Measurements from ENCODE around the gene SUSD1.
"Not testable (repeated sequence)": the region's sequence is repeated elsewhere in the genome, so short reads cannot be mapped to it uniquely, and the experiment has no call there.

SUSD1 gene

GRCh38 chr9:112103405-112103804 is 71.7 kb downstream of the SUSD1 start:
- no peak for DNase-seq (ENCODE audit: low read depth in 1 of 2, low spot score in 1 of 2)

- peak; percentile 37 to 72 for DNase-seq (ENCODE audit: low read depth in 1 of 2, low spot score in 1 of 2)
Observed at GRCh38 chr9:112097712-112098688, 77.1 kb downstream of the SUSD1 start.

GRCh38 chr9:112094948-112095681 is 80.0 kb downstream of the SUSD1 start:
- no peak for DNase-seq (ENCODE audit: low read depth in 1 of 2, low spot score in 1 of 2)

- no peak for DNase-seq (ENCODE audit: low read depth in 1 of 2, low spot score in 1 of 2)
Observed at GRCh38 chr9:112094241-112094640, 80.9 kb downstream of the SUSD1 start.

GRCh38 chr9:112093870-112094216 is 81.3 kb downstream of the SUSD1 start:
- DNase-seq (ENCODE audit: low read depth in 1 of 2, low spot score in 1 of 2) = no peak

GRCh38 chr9:112093147-112093869 is 81.8 kb downstream of the SUSD1 start:
- no peak for DNase-seq (ENCODE audit: low read depth in 1 of 2, low spot score in 1 of 2)

GRCh38 chr9:112091810-112092209 is 83.3 kb downstream of the SUSD1 start:
- no peak for DNase-seq (ENCODE audit: low read depth in 1 of 2, low spot score in 1 of 2)

GRCh38 chr9:112087506-112087905 is 87.6 kb downstream of the SUSD1 start:
- no peak for DNase-seq (ENCODE audit: low read depth in 1 of 2, low spot score in 1 of 2)

GRCh38 chr9:112086627-112087026 is 88.5 kb downstream of the SUSD1 start:
- DNase-seq (ENCODE audit: low read depth in 1 of 2, low spot score in 1 of 2) = no peak

GRCh38 chr9:112084907-112085306 is 90.2 kb downstream of the SUSD1 start:
- DNase-seq (ENCODE audit: low read depth in 1 of 2, low spot score in 1 of 2) = no peak

- DNase-seq (ENCODE audit: low read depth in 1 of 2, low spot score in 1 of 2) = no peak
Observed at GRCh38 chr9:112084334-112084733, 90.8 kb downstream of the SUSD1 start.

GRCh38 chr9:112081918-112082729 is 93.0 kb downstream of the SUSD1 start:
- DNase-seq (ENCODE audit: low read depth in 1 of 2, low spot score in 1 of 2) = no peak

GRCh38 chr9:112080831-112081542 is 94.1 kb downstream of the SUSD1 start:
- DNase-seq (ENCODE audit: low read depth in 1 of 2, low spot score in 1 of 2) = no peak

- no peak for DNase-seq (ENCODE audit: low read depth in 1 of 2, low spot score in 1 of 2)
Observed at GRCh38 chr9:112078432-112078831, 96.7 kb downstream of the SUSD1 start.

- DNase-seq (ENCODE audit: low read depth in 1 of 2, low spot score in 1 of 2) = no peak
Observed at GRCh38 chr9:112076814-112077213, 98.3 kb downstream of the SUSD1 start.

GRCh38 chr9:112075009-112075378 is 100.1 kb downstream of the SUSD1 start:
- DNase-seq (ENCODE audit: low read depth in 1 of 2, low spot score in 1 of 2) = no peak

GRCh38 chr9:112074250-112075008 is 100.7 kb downstream of the SUSD1 start:
- DNase-seq (ENCODE audit: low read depth in 1 of 2, low spot score in 1 of 2) = peak; percentile 36 to 74

- DNase-seq (ENCODE audit: low read depth in 1 of 2, low spot score in 1 of 2) = not testable (repeated sequence)
Observed at GRCh38 chr9:112073639-112074173, 101.4 kb downstream of the SUSD1 start.
